ENCODE measurements around the gene MPP1.

DNA sequence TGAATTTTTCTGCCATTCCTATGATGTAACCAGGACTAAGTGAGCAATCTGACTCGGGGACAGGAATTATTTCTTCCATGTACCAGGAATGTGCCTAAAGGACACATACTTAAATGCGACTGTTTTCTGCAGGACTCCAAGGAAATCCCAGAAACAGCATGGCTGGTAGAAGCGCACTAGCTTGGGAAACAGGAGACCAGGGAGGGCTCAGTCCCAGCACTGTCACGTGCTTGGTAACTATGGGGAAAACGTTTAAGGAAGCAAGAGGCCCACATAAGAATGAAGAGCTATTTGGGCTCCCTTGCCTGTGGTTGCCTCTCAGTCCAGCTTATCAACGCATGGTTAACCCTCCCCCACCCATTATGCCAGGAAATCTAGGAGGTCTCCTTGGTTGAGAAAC is 19.6 kb downstream of the MPP1 start:
- TF ChIP-seq POLR2AphosphoS5 (IDR thresholded peaks at IDR 0.05; ENCODE audit: low read depth, low read length) (no peak), SIN3A (IDR thresholded peaks at IDR 0.05; ENCODE audit: borderline replicate concordance, insufficient read depth, low read length) (no peak)
- TF ChIP-seq, protein P1, sequence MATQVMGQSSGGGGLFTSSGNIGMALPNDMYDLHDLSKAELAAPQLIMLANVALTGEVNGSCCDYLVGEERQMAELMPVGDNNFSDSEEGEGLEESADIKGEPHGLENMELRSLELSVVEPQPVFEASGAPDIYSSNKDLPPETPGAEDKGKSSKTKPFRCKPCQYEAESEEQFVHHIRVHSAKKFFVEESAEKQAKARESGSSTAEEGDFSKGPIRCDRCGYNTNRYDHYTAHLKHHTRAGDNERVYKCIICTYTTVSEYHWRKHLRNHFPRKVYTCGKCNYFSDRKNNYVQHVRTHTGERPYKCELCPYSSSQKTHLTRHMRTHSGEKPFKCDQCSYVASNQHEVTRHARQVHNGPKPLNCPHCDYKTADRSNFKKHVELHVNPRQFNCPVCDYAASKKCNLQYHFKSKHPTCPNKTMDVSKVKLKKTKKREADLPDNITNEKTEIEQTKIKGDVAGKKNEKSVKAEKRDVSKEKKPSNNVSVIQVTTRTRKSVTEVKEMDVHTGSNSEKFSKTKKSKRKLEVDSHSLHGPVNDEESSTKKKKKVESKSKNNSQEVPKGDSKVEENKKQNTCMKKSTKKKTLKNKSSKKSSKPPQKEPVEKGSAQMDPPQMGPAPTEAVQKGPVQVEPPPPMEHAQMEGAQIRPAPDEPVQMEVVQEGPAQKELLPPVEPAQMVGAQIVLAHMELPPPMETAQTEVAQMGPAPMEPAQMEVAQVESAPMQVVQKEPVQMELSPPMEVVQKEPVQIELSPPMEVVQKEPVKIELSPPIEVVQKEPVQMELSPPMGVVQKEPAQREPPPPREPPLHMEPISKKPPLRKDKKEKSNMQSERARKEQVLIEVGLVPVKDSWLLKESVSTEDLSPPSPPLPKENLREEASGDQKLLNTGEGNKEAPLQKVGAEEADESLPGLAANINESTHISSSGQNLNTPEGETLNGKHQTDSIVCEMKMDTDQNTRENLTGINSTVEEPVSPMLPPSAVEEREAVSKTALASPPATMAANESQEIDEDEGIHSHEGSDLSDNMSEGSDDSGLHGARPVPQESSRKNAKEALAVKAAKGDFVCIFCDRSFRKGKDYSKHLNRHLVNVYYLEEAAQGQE (IDR thresholded peaks at IDR 0.05; ENCODE audit: insufficient read depth in 1 of 2, low read depth in 2 of 2, low read length in 2 of 2), result no peak

Data from PFSK-1 (cell line).